Nasal cavity respiratory epithelium epithelial cell of viscerocranial mucosa (primary cell): ENCODE measurements around the gene GPHA2. TPM values are rescaled to one million over a fixed set of nuclear protein-coding genes. Genes with fewer than 3 reads are reported as not detected.

Experiments
- total RNA-seq: library from RNA; depleted of rRNA; stranded (reverse); fragments of >200 nt; gene quantifications from 2 replicates; pipeline ENCODE4 v1.2.3, GENCODE V29; 2014

GPHA2 gene, protein sequence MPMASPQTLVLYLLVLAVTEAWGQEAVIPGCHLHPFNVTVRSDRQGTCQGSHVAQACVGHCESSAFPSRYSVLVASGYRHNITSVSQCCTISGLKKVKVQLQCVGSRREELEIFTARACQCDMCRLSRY
- not detected in 2 replicates for total RNA-seq

DNA sequence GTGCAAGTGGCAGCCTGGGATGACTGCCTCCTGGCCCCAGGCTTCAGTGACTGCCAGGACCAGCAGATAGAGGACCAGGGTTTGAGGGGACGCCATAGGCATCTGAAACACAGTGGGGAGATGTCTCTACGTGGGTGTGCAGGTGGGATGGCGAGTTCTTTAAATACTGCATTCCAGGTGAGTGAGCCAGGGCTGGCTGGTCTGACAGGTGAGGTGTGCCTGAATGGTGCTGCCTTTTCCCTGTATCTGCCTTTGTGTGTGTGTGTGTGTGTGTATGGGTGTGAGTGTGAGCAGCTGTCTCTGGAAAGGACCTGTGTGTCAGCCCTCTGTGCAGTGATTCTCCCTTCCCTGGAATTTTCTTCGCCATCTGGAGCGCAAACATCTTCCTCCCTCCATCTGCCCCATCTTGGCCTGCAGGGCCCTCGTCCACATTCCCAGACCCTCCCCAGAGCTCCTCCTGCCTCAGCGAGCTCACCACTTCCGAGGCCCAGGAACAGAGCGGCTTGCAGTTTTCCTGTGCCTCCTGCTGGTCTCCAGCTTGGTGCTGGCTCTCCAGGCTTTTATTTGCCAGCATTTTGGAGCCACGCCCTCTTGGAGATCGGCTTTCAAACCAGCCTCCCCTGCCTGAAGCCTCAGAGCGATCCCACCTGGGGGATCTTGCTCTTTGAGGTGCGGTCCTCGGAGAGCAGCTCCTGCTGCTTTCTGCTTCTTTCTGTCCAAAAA is at the start of gene GPHA2:
Gene GPHA2 (minus strand): TSS at position 535 of the 723 bp plus-strand sequence. CDS start 433 bp downstream, at position 102.

DNA sequence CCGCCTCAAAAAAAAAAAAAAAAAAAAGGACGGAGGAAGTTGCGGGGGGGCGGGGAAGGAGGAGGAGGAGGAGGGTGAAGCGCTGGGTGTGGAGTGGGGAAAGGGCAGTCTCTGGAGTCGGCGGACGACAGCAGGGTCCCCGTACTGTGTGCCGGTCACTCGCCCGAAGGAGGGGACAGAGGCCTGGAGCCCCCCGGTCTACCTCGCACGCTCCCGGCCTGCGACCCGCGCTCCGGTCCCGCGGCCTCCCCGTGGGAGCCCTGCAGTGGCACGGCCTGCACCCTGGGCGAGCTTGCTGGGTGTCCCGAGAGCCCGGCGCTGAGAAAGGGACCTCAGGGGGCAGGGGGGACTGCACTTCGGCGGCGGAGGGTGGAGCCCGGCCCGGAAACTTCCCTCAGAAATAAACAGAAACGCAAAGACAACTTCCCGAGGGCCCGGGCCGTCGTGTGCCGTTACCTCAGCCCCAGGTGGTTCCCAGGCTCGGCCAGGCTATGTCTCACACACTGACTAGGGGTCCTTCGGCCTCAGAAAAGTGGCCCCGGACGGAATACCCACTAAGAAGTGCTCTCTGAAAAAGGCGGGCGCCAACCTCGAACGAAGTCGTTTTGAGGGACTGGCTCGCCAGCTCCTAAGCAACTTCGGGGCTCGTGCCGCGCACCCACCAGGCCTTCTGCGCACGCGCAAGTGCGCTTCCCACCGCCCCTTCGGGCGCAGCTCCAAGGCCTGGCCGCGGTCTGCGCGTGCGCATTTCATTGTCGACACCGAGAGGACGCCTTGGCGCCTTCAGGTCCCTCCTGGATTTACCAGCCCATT is 35.9 kb upstream of the GPHA2 start, which contains the start of gene MAJIN:
Gene MAJIN (minus strand): TSS at position 688 of the 813 bp plus-strand sequence. CDS start 12,703 bp downstream, outside the sequence.

DNA sequence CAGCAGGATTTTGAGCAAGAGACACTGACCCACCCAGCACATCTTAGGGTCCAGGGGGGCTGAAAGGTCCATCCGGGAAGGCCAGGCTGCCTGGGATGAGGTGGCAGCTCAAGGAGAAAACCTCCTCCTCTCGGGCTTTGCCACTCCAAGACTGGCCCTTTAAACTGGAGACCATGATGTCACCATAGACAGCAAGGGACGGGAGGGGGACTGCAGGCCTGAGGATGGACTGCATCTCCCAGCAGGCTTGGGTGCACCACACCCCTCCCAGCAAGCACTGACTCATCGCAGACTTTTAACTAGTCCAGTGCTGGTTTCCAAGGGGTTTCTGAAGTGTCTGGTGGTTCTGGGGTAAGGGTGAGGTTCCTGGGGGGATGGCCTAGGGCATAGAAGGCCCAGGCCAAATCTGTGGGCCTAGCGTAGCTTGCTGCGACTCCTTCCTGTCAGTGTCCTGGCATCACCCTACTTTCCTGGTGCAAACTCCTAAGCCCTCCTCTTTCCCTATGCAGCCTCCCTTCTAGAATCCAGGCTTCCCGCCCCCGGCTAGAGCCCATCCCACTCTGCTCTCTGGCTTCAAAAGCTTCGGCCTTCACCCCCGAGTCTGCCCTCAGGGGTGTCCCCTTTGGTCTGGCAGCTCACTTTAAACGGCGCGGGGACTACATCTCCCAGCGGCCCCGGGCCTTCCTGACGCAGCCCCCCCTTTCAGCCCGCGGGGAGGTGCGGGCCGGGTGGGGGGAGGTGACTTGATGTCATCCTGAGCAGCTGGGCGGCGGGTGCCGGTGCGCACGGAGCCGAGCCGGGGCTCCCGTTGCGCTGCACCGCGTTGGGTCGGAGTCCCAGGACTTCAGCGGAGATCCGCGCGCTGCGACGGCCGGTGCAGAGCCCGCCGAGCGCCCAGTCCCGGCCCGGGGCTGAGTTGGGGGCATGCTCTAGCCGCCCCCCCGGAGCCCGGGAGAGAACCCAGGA is 11.5 kb downstream of the GPHA2 start, which contains the start of gene PPP2R5B:
Gene PPP2R5B (plus strand): TSS at position 746 of the 966 bp plus-strand sequence. CDS start 1,046 bp downstream, outside the sequence.

DNA sequence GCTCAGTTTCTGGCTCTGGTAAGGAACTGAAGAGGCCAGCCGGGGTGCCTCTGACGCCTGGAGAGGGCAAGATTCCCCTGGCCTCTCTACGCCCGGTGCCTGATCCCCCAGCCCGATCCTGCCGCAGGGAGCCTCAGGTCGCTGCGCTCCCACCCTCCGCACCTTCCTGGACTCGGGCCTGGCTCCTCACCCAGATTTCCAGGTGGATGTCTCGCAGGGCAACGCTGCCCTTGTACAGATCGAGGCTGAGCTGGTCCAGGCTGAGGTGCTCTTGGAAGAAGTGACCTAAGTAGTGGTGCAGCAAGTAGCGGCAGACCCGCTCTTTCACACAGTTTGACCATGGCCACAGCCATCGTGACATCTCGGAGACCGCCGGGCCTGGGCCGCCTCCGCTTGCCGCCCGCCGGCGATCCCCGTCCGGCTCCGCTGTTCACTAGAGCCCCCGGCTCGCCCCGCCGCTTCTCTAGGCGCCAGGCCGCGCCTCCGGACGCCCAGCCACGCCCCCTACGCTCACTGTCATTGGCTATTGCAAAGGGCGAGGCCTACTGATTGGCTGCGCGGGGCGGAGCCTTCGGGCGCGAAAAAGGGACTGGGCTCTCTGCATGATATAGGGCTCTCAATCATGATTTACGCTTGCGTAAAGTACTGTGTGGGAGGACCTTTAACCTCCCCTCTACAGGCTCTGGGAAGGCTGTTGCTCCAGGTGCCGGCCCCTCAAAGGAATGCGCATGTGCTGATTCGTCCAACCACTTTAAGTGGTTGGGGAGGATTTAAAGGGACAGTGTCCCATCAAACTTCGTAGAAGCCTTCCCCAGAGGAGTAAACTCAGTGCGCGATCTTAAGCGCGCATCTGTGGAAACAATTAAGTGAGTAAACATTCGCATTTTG is 18.7 kb downstream of the GPHA2 start, which contains the start of gene ATG2A:
Gene ATG2A (minus strand): TSS at position 435 of the 888 bp plus-strand sequence. CDS start 74 bp downstream, at position 361.

Other genes starting within 250 kb of the GPHA2 start
- gene NRXN2, start 212.7 kb downstream of the GPHA2 start, total RNA-seq = not detected in 2 replicates
- not detected in 2 replicates for gene RASGRP2, start 191.8 kb downstream of the GPHA2 start, total RNA-seq
- 0.34 and 0.50 TPM in 2 replicates for gene PYGM, start 175.9 kb downstream of the GPHA2 start, total RNA-seq
- 64.3 and 191 TPM in 2 replicates for gene SF1, start 157.4 kb downstream of the GPHA2 start, total RNA-seq
- gene MAP4K2, start 132.7 kb downstream of the GPHA2 start, total RNA-seq = 7.5 and 14.8 TPM in 2 replicates
- 10.9 and 24.8 TPM in 2 replicates for gene MEN1, start 125.3 kb downstream of the GPHA2 start, total RNA-seq
- gene CDC42BPG, start 91.2 kb downstream of the GPHA2 start, total RNA-seq = 7.5 and 35.9 TPM in 2 replicates
- gene EHD1, start 57.3 kb downstream of the GPHA2 start, total RNA-seq = 34.2 and 92.9 TPM in 2 replicates
- 6.2 and 15.4 TPM in 2 replicates for gene ATG2A, start 18.7 kb downstream of the GPHA2 start, total RNA-seq
- gene PPP2R5B, start 11.2 kb downstream of the GPHA2 start, total RNA-seq = 16.4 and 19.4 TPM in 2 replicates
- not detected in 2 replicates for gene MAJIN, start 36.2 kb upstream of the GPHA2 start, total RNA-seq
- gene BATF2, start 61.1 kb upstream of the GPHA2 start, total RNA-seq = 0.34 and 0.57 TPM in 2 replicates
- gene ARL2, start 78.3 kb upstream of the GPHA2 start, total RNA-seq = 60.5 and 67.8 TPM in 2 replicates
- 14.6 and 19.8 TPM in 2 replicates for gene SNX15, start 91.5 kb upstream of the GPHA2 start, total RNA-seq
- 10.1 and 12.0 TPM in 2 replicates for gene SAC3D1, start 105.3 kb upstream of the GPHA2 start, total RNA-seq
- 5.8 and 7.2 TPM in 2 replicates for gene NAALADL1, start 122.7 kb upstream of the GPHA2 start, total RNA-seq
- under 0.01 and 0.14 TPM in 2 replicates for gene CDCA5, start 148.1 kb upstream of the GPHA2 start, total RNA-seq
- 41.0 and 64.6 TPM in 2 replicates for gene ZFPL1, start 148.3 kb upstream of the GPHA2 start, total RNA-seq
- gene VPS51, start 160.3 kb upstream of the GPHA2 start, total RNA-seq = 97.1 and 98.5 TPM in 2 replicates
- 21.9 and 24.6 TPM in 2 replicates for gene TM7SF2, start 176.0 kb upstream of the GPHA2 start, total RNA-seq
- 11.1 and 22.2 TPM in 2 replicates for gene ZNHIT2, start 181.8 kb upstream of the GPHA2 start, total RNA-seq
- gene FAU, start 186.2 kb upstream of the GPHA2 start, total RNA-seq = 177 and 362 TPM in 2 replicates
- gene MRPL49, start 186.4 kb upstream of the GPHA2 start, total RNA-seq = 30.1 and 48.9 TPM in 2 replicates
- gene SYVN1, start 198.6 kb upstream of the GPHA2 start, total RNA-seq = 24.9 and 39.7 TPM in 2 replicates
- not detected in 2 replicates for gene SPDYC, start 234.3 kb upstream of the GPHA2 start, total RNA-seq
- gene CAPN1, start 246.0 kb upstream of the GPHA2 start, total RNA-seq = 130 and 324 TPM in 2 replicates